Left renal pelvis (tissue), 4 donors: ENCODE measurements around the gene SEMA4G. TPM values are rescaled to one million over a fixed set of nuclear protein-coding genes. Genes with fewer than 3 reads are reported as not detected.
"Not testable (repeated sequence)": the region's sequence is repeated elsewhere in the genome, so short reads cannot be mapped to it uniquely, and the experiment has no call there.

Experiments
- DNase-seq, 4 donors: peaks; one replicate each; pipeline ENCODE4 v3.0.0-alpha.2; 2013; ENCODE audit warnings: low read depth in 4 of 4, low spot score in 3 of 4
- polyA plus RNA-seq, 4 donors: library from polyadenylated mRNA; unstranded; fragments of 120-200 nt; gene quantifications; one replicate each; pipeline ENCODE4 v1.2.1, GENCODE V29; 2013; ENCODE audit not compliant: insufficient read length in 4 of 4

SEMA4G gene
- polyA plus RNA-seq, 4 donors, result 14.8 to 53.8 (median 45.3) TPM

- DNase-seq, result no peak
These were observed 1.9 kb downstream of the SEMA4G start for GRCh38 chr10:100970914-100971811.

- DNase-seq, result no peak
These were observed 3.0 kb downstream of the SEMA4G start for GRCh38 chr10:100972115-100972903.

GRCh38 chr10:100972904-100973535 is 3.7 kb downstream of the SEMA4G start:
- DNase-seq, result no peak

GRCh38 chr10:100975397-100975796 is 6.1 kb downstream of the SEMA4G start:
- not testable (repeated sequence) for DNase-seq

- DNase-seq, result no peak
These were observed 7.6 kb downstream of the SEMA4G start for GRCh38 chr10:100976906-100977305.

GRCh38 chr10:100977436-100977835 is 8.1 kb downstream of the SEMA4G start:
- no peak for DNase-seq

GRCh38 chr10:100978121-100978900 is 9.0 kb downstream of the SEMA4G start:
- no peak for DNase-seq

- DNase-seq, result no peak
These were observed 9.5 kb downstream of the SEMA4G start for GRCh38 chr10:100978901-100979195.

- DNase-seq, result no peak
These were observed 10.5 kb downstream of the SEMA4G start for GRCh38 chr10:100979791-100980272.

GRCh38 chr10:100980311-100980710 is 11.0 kb downstream of the SEMA4G start:
- DNase-seq, result no peak

- no peak for DNase-seq
These were observed 11.4 kb downstream of the SEMA4G start for GRCh38 chr10:100980711-100981110.

GRCh38 chr10:100981178-100981772 is 12.0 kb downstream of the SEMA4G start:
- DNase-seq, result no peak

GRCh38 chr10:100982916-100983830 is 13.9 kb downstream of the SEMA4G start:
- no peak for DNase-seq

- no peak for DNase-seq
These were observed 14.8 kb downstream of the SEMA4G start for GRCh38 chr10:100983868-100984671.

- DNase-seq, result no peak
These were observed 15.4 kb downstream of the SEMA4G start for GRCh38 chr10:100984672-100985177.

- no peak for DNase-seq
These were observed 16.0 kb downstream of the SEMA4G start for GRCh38 chr10:100985336-100985735.

- DNase-seq, result no peak
These were observed 17.3 kb downstream of the SEMA4G start for GRCh38 chr10:100986623-100986951.
